Neuronal stem cell (in vitro differentiated cells): ENCODE data around the gene CACNA1C.

Experiments used
- DNase-seq: peaks from one replicate; pipeline ENCODE4 v3.0.0-alpha.2; 2013; ENCODE audit warnings: low spot score
- H2AFZ ChIP-seq: one replicate; pipeline ENCODE4 v1.6.1; 2013; ENCODE audit warnings: mild to moderate bottlenecking, low read length, inconsistent platforms
- H2AK5ac ChIP-seq: 2 replicates; pipeline ENCODE4 v1.6.1; 2013; ENCODE audit warnings: low read depth, mild to moderate bottlenecking, inconsistent platforms, low read length, moderate library complexity, mixed read lengths
- H2BK120ac ChIP-seq: 2 replicates; pipeline ENCODE4 v1.6.1; 2013; ENCODE audit warnings: low read depth, mild to moderate bottlenecking, inconsistent platforms, low read length, moderate library complexity, mixed read lengths
- H2BK12ac ChIP-seq: one replicate; pipeline ENCODE4 v1.6.1; 2013; ENCODE audit warnings: low read length, inconsistent platforms
- H2BK15ac ChIP-seq: 2 replicates; pipeline ENCODE4 v1.6.1; 2013; ENCODE audit warnings: mild to moderate bottlenecking, low read length, inconsistent platforms, mixed read lengths
- H2BK5ac ChIP-seq: one replicate; pipeline ENCODE4 v1.6.1; 2013; ENCODE audit warnings: inconsistent platforms, mild to moderate bottlenecking, low read length, moderate library complexity
- H3K14ac ChIP-seq: one replicate; pipeline ENCODE4 v1.6.1; 2013; ENCODE audit warnings: low read length, inconsistent platforms
- H3K18ac ChIP-seq: 2 replicates; pipeline ENCODE4 v1.6.1; 2013; ENCODE audit warnings: low read length, inconsistent platforms
- H3K23ac ChIP-seq: 2 replicates; pipeline ENCODE4 v1.6.1; 2013; ENCODE audit warnings: low read depth, mild to moderate bottlenecking, mixed read lengths, low read length, inconsistent platforms; ENCODE audit not compliant: poor library complexity
- H3K27ac ChIP-seq: replicated peaks from 3 replicates; pipeline ENCODE4 v1.5.1; 2013; ENCODE audit warnings: low read length, inconsistent platforms
- H3K27me3 ChIP-seq, 3 experiments: 2 replicates each; pipeline ENCODE4 v1.6.1; 2013; ENCODE audit warnings: low read length in 3 of 3, mild to moderate bottlenecking in 2 of 3, inconsistent platforms in 1 of 3, low read depth in 1 of 3, mixed read lengths in 1 of 3, moderate library complexity in 1 of 3; ENCODE audit not compliant: control insufficient read depth in 3 of 3, insufficient read depth in 3 of 3
- H3K36me3 ChIP-seq, 2 donors: replicated peaks in 1 of 2; 2 replicates each; pipeline ENCODE4 v1.6.1; 2013; ENCODE audit warnings: low read length in 2 of 2; ENCODE audit not compliant: control insufficient read depth in 2 of 2, insufficient read depth in 2 of 2
- H3K4ac ChIP-seq: 2 replicates; pipeline ENCODE4 v1.6.1; 2013; ENCODE audit warnings: inconsistent platforms, mild to moderate bottlenecking, low read length, moderate library complexity
- H3K4me1 ChIP-seq, 2 donors: 1 replicate in 1 of 2; 2 replicates in 1 of 2; pipeline ENCODE4 v1.6.1; 2013; ENCODE audit warnings: low read length in 2 of 2, low read depth in 1 of 2; ENCODE audit not compliant: control insufficient read depth in 2 of 2, insufficient read depth in 1 of 2
- H3K4me2 ChIP-seq: one replicate; pipeline ENCODE4 v1.6.1; 2013; ENCODE audit warnings: mild to moderate bottlenecking, low read length, inconsistent platforms; ENCODE audit not compliant: insufficient read depth, poor library complexity, severe bottlenecking
- H3K4me3 ChIP-seq, 2 donors: 2 replicates each; pipeline ENCODE4 v1.5.1; 2013; ENCODE audit warnings: low read length in 2 of 2, mild to moderate bottlenecking in 2 of 2, inconsistent platforms in 1 of 2, moderate library complexity in 1 of 2
- H3K79me1 ChIP-seq: one replicate; pipeline ENCODE4 v1.6.1; 2013; ENCODE audit warnings: low read depth, mild to moderate bottlenecking, inconsistent platforms, low read length, moderate library complexity
- H3K9ac ChIP-seq: one replicate; pipeline ENCODE4 v1.6.1; 2013; ENCODE audit warnings: mild to moderate bottlenecking, low read depth, low read length, inconsistent platforms; ENCODE audit not compliant: poor library complexity
- H3K9me3 ChIP-seq, 2 donors: replicated peaks in 1 of 2; 2 replicates each; pipeline versions ENCODE3 to v1.6.1; 2013; ENCODE audit warnings: low read length in 2 of 2, mild to moderate bottlenecking in 2 of 2, inconsistent platforms in 1 of 2, low read depth in 1 of 2, mixed read lengths in 1 of 2, moderate library complexity in 1 of 2; ENCODE audit not compliant: control insufficient read depth in 2 of 2, insufficient read depth in 1 of 2
- H4K8ac ChIP-seq: one replicate; pipeline ENCODE4 v1.6.1; 2013; ENCODE audit warnings: low read depth, mild to moderate bottlenecking, inconsistent platforms, low read length, moderate library complexity
- H4K91ac ChIP-seq: one replicate; pipeline ENCODE4 v1.6.1; 2013; ENCODE audit warnings: low read length, low read depth, mild to moderate bottlenecking, inconsistent platforms; ENCODE audit not compliant: poor library complexity
- WGBS, 2 donors: extraction: QIAGEN DNeasy Blood & Tissue Kit; methylation state at CpG; one replicate each; pipeline ENCODE4 v1.1.7; 2013; ENCODE audit warnings: missing lambda C conversion rate in 2 of 2, mixed read lengths in 1 of 2; ENCODE audit not compliant: insufficient read length in 2 of 2, insufficient replicate concordance in 1 of 2; ENCODE audit errors: extremely low coverage in 2 of 2; 5-methylcytosine and 5-hydroxymethylcytosine counted together

Gene CACNA1C

DNA sequence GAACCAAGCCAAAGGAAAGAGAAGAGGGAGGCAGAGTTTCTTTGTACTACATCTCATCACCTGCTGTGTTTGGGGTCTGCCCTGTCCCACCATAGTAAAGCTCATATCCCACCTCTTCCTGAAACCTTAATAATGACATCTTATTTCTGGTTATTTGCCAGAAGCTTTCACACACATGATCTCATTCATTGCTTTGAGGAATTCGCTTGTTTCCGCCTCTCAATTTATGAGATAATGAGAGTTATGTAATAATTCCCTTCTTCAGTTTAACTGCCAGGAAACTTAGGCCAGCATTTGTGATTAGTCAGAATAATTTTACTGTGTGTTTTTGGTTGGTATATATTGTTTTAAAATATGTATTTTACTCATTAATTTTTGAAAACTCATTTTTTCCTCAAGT lies 205.2 kb downstream of the CACNA1C start:
- Histone ChIP-seq H3K4me2 (no peak overlapping the region), H3K18ac (no peak overlapping the region), H3K9ac (no peak overlapping the region), H2AK5ac (no peak overlapping the region), H3K27ac (no peak overlapping the region), H3K27me3 (no peaks in the 10 kb centered on the region), H3K14ac (no peak overlapping the region), H2BK5ac (no peak overlapping the region), H3K23ac (no peak overlapping the region), H3K4ac (no peak overlapping the region), H3K79me1 (no peaks in the 10 kb centered on the region), H3K4me3 (no peak overlapping the region), H2BK15ac (no peak overlapping the region), H2BK12ac (no peak overlapping the region), H2BK120ac (no peak overlapping the region), H4K91ac (no peak overlapping the region), H3K36me3 (no peaks in the 10 kb centered on the region), H3K4me1 (no peaks in the 10 kb centered on the region), H4K8ac (no peak overlapping the region), H3K9me3 (peaks cover 2 to 4% of the 10 kb centered on the region in 2 donors), H2AFZ (no peak overlapping the region)
- no peak for DNase-seq
- WGBS, 2 donors, result no CpG with 5 or more reads among the region's 2 CpGs

DNA sequence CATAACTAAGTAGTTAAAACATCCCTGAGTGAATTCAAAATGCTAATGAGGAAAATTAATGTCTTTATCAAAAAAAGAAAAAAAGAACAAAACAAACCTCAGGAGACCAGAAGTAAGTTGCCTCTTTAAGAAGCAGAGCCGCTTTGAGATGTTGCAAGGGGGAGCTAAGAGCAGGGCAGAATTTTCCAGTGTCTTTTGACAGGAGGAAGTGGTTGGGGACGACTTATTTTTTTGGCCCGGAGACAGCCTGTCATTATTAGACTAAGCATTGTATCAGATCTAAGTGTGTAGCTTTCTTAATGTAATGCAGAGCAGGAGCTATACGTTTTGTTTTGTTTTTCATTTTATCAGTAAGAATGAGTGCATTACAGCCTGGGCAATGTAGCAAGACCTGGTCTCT lies 206.6 kb downstream of the CACNA1C start:
- Histone ChIP-seq H3K27ac (no peak overlapping the region), H4K8ac (no peak overlapping the region), H2AFZ (no peak overlapping the region), H3K27me3 (no peaks in the 10 kb centered on the region), H2BK12ac (no peak overlapping the region), H3K9me3 (peaks cover 2 to 4% of the 10 kb centered on the region in 2 donors), H4K91ac (no peak overlapping the region), H3K18ac (no peak overlapping the region), H2BK5ac (no peak overlapping the region), H3K4ac (no peak overlapping the region), H3K9ac (no peak overlapping the region), H2BK15ac (no peak overlapping the region), H2AK5ac (no peak overlapping the region), H3K36me3 (no peaks in the 10 kb centered on the region), H3K79me1 (no peaks in the 10 kb centered on the region), H3K23ac (no peak overlapping the region), H3K14ac (no peak overlapping the region), H3K4me1 (no peaks in the 10 kb centered on the region), H3K4me3 (no peak overlapping the region), H3K4me2 (no peak overlapping the region), H2BK120ac (no peak overlapping the region)
- no CpG with 5 or more reads among the region's 4 CpGs for WGBS, 2 donors
- DNase-seq, result no peak

DNA sequence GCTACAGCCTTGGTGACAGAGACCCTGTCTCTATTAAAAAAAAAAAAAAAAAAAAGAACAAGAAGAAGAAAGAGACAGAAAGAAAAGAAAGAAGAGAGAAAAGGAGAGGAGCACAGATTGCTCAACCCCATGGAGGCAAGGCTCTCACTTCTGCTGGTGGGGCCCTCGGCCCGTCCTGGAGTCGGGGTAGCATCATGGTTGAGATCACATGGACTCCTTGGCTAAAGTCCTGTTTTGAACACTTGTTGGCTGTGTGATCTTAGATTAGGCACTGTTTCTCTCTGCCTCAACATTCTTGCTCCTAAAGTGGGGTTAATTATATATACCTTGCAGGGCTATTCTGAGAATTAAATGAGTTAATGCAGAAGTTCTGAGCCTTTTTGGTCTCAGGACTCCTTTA lies 207.7 kb downstream of the CACNA1C start:
- Histone ChIP-seq H2BK12ac (no peak overlapping the region), H3K4ac (no peak overlapping the region), H3K27me3 (no peaks in the 10 kb centered on the region), H3K4me1 (peaks cover 0 to 7% of the 10 kb centered on the region in 2 donors), H3K9ac (no peak overlapping the region), H3K9me3 (peaks cover 2 to 4% of the 10 kb centered on the region in 2 donors), H4K8ac (no peak overlapping the region), H2BK120ac (no peak overlapping the region), H2BK15ac (no peak overlapping the region), H4K91ac (no peak overlapping the region), H2BK5ac (no peak overlapping the region), H2AFZ (no peak overlapping the region), H3K14ac (no peak overlapping the region), H3K4me2 (no peak overlapping the region), H3K79me1 (no peaks in the 10 kb centered on the region), H2AK5ac (no peak overlapping the region), H3K36me3 (no peaks in the 10 kb centered on the region), H3K4me3 (no peak overlapping the region), H3K18ac (no peak overlapping the region), H3K27ac (no peak overlapping the region), H3K23ac (no peak overlapping the region)
- no peak for DNase-seq
- no CpG with 5 or more reads among the region's 3 CpGs for WGBS, 2 donors

DNA sequence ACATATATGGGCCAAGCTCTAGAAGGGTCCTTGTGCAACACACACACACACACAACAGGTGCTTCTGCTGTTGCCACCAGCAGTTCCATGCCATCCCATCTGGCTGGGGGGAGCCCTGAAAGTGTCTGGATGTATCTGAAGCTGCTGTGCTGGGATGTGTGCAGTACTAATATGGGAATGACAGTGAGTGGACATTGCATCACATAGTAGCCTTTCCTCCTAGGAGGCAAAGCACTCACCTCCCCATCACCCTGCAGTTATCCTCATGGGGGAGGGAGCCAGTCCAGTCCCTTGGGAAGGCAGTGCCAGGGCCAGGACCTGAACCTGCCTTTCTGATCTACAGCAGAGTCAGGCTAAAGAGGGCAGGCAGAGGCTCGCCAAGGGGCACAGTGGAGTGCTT lies 208.9 kb downstream of the CACNA1C start:
- Histone ChIP-seq H2AFZ (no peak overlapping the region), H2BK120ac (no peak overlapping the region), H2BK15ac (no peak overlapping the region), H4K8ac (no peak overlapping the region), H3K27me3 (no peaks in the 10 kb centered on the region), H3K4me2 (no peak overlapping the region), H2BK12ac (no peak overlapping the region), H2AK5ac (no peak overlapping the region), H3K27ac (no peak overlapping the region), H3K23ac (no peak overlapping the region), H3K18ac (no peak overlapping the region), H2BK5ac (no peak overlapping the region), H3K9me3 (peaks cover 0 to 2% of the 10 kb centered on the region in 2 donors), H3K4ac (no peak overlapping the region), H3K36me3 (no peaks in the 10 kb centered on the region), H4K91ac (no peak overlapping the region), H3K14ac (no peak overlapping the region), H3K9ac (no peak overlapping the region), H3K4me3 (no peak overlapping the region), H3K79me1 (no peaks in the 10 kb centered on the region), H3K4me1 (peaks cover 0 to 11% of the 10 kb centered on the region in 2 donors)
- no peak for DNase-seq
- no CpG with 5 or more reads among the region's 1 CpG for WGBS, 2 donors
